ENCODE results near the gene MAB21L4. TPM values are rescaled to one million over a fixed set of nuclear protein-coding genes. Genes with fewer than 3 reads are reported as not detected.
A peak's percentile ranks its signal among the peaks of the same experiment; 100 is the strongest.

The MAB21L4 gene
- total and polyA plus RNA-seq, 2 donors (not counting 3 experiments of a cell fraction or from before 2014, with no cell fraction given): not detected

DNA sequence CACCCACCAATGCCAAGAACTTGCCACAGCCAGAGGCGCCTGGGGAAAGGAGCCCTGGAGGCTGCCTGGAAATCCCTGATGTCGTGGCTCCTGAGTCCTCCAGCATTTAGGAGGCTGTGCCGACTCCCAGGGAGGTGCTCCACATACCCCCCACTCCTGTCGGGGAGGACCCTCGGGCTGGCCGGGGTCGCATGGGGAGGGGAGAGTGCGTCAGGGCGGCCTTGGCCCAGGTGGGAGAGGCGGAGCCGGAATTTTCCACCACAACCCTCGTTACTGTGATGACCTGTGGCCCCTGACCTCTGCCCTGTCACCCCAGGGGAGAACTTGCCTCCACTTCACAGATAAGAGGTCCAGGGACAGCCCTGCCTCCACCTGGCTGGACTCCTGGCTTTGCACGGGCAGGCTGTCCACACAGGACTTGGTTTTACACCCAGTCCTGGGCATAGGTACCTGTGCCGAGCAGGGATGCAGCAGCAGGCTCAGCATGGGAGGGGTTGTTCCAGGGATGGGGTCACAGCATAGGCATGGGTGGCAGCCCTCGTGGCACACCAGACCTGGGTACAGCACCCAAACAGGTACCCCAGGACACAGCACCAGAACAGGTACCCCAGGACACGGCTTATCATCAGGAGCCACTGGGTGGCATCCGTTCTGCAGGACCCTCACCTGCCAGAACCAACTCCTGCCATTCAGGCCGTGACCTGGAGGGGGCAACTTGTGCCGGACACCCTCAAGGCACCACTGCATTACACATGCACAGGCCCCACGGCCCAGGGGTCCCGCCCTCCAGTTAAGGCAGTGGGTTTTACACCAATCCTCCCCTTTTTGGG lies 39.6 kb downstream of the MAB21L4 start:
- no peaks in the 10 kb centered on the region for H3K79me2 ChIP-seq (ENCODE audit: control insufficient read depth, insufficient read depth, low read length)
- TF ChIP-seq, protein P1, sequence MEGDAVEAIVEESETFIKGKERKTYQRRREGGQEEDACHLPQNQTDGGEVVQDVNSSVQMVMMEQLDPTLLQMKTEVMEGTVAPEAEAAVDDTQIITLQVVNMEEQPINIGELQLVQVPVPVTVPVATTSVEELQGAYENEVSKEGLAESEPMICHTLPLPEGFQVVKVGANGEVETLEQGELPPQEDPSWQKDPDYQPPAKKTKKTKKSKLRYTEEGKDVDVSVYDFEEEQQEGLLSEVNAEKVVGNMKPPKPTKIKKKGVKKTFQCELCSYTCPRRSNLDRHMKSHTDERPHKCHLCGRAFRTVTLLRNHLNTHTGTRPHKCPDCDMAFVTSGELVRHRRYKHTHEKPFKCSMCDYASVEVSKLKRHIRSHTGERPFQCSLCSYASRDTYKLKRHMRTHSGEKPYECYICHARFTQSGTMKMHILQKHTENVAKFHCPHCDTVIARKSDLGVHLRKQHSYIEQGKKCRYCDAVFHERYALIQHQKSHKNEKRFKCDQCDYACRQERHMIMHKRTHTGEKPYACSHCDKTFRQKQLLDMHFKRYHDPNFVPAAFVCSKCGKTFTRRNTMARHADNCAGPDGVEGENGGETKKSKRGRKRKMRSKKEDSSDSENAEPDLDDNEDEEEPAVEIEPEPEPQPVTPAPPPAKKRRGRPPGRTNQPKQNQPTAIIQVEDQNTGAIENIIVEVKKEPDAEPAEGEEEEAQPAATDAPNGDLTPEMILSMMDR (IDR thresholded peaks at IDR 0.05; ENCODE audit: extremely low read depth in 1 of 2, insufficient read depth in 1 of 2, low read depth in 1 of 2, low read length in 2 of 2): peak in 1 of 2 donors; percentile 13
- no peak for TF ChIP-seq POLR2AphosphoS5 (IDR thresholded peaks at IDR 0.05; ENCODE audit: insufficient read depth, low read depth, low read length)
- TF ChIP-seq, protein P2, sequence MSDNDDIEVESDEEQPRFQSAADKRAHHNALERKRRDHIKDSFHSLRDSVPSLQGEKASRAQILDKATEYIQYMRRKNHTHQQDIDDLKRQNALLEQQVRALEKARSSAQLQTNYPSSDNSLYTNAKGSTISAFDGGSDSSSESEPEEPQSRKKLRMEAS (IDR thresholded peaks at IDR 0.05; ENCODE audit: insufficient read depth, insufficient read length): no peak
- TF ChIP-seq JUN (IDR thresholded peaks at IDR 0.05; ENCODE audit: borderline replicate concordance, insufficient read depth, insufficient read length, low read depth): no peak
- no peak for TF ChIP-seq MYC (IDR thresholded peaks at IDR 0.05; ENCODE audit: low read depth, low read length)
- no peak for TF ChIP-seq POLR2A (IDR thresholded peaks at IDR 0.05; ENCODE audit: low read depth, low read length)
- H3K4me2 ChIP-seq (ENCODE audit: insufficient read depth, low read length): no peak overlapping the region
- H3K9ac ChIP-seq (replicated peaks; ENCODE audit: extremely low read depth, insufficient read depth, low read length): no peak overlapping the region
- H3K36me3 ChIP-seq (ENCODE audit: control insufficient read depth in 2 of 2, extremely low read depth in 1 of 2, insufficient read depth in 2 of 2, low read length in 2 of 2): no peaks in the 10 kb centered on the region
- no peak overlapping the region for H2AFZ ChIP-seq (ENCODE audit: low read depth, low read length)
- ChIA-PET CTCF (interaction anchor here (1.6 kb wide), 1 partner anchor 16 kb away, joined by 8 read pairs; no protein-coding TSS in a partner anchor), POLR2A (no interaction called here)
- DNase-seq (ENCODE audit: low read depth, low spot score): no peak
- H3K27ac ChIP-seq (ENCODE audit: insufficient read depth, low read depth, low read length): no peak overlapping the region
- intact Hi-C loops (cut with micrococcal nuclease): loop anchor here (10.0 kb wide), 2 partner anchors 288 to 458 kb away; partner anchors contain the start of genes HDLBP, PASK and SEPTIN2
- BruUV-seq (replicated peaks): no TSS peak
- no peaks in the 10 kb centered on the region for H3K27me3 ChIP-seq (ENCODE audit: control insufficient read depth in 2 of 2, insufficient read depth in 2 of 2, low read length in 2 of 2)
- H3K4me3 ChIP-seq (replicated peaks in 1 of 3; ENCODE audit: insufficient read depth in 1 of 3, low read depth in 1 of 3, low read length in 3 of 3): no peak overlapping the region
- H3K9me3 ChIP-seq (replicated peaks; ENCODE audit: control insufficient read depth, insufficient read depth, low read length): no peaks in the 10 kb centered on the region
- no peaks in the 10 kb centered on the region for H4K20me1 ChIP-seq (replicated peaks; ENCODE audit: control insufficient read depth, extremely low read depth, insufficient read depth, low read length)
- no peak for FAIRE-seq
- dilution Hi-C loops (cut with MboI; ENCODE audit: extremely low pct_ligation_motif_present, low sequenced_read_pairs): no loop called here
- H3K9me1 ChIP-seq (replicated peaks; ENCODE audit: control insufficient read depth, extremely low read depth, insufficient read depth, low read length): no peaks in the 10 kb centered on the region
- no peaks in the 10 kb centered on the region for H3K4me1 ChIP-seq (ENCODE audit: control insufficient read depth, extremely low read depth, insufficient read depth, low read length)

All from endothelial cell of umbilical vein (primary cell).